ENCODE data around the gene FMN1.

FMN1 gene

GRCh38 chr15:33125894-33126537 lies 68.5 kb downstream of the FMN1 start:
- FAIRE-seq: no peak
- no peak for DNase-seq (ENCODE audit: insufficient read length, low spot score)

DNA sequence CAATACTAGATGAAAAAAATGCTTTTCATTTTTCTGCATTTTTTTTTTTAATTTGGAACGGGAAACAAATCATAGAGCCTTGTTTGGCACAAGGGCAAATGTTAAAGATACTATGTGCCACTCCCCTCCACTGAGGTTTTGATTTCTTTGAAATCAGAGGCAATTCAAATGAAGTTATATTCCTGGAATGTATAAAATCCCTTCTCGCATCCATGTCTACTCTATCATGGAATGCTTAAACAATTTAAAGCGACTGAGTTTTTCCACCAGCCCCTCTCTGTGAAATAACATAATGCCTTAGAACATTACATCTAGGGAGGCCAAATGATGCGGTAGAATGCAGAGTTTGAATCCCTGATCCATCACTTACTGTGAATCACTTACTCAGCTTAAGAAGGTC lies 69.7 kb downstream of the FMN1 start:
- FAIRE-seq: no peak
- DNase-seq (ENCODE audit: insufficient read length, low spot score): no peak

DNA sequence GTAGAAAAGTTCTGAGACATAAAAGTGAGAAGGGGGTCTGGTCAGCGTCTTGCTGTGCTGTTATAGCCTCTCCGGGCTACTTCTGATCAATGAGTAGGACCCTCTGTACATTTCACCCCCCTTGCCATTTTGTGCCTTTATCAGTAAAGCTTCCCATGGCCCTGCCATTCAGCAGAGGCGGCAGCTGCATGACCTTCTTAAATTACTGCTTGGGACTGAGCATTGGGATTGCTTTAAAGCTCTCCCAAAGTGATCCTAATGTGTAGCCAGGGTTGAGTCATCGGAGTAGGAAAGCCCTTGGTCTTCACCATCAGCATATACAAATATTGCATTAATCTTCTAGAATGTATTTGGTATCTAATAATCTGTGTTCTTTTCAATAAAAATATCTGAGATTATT lies 70.2 kb downstream of the FMN1 start:
- DNase-seq (ENCODE audit: insufficient read length, low spot score) (no peak), FAIRE-seq (no peak)

DNA sequence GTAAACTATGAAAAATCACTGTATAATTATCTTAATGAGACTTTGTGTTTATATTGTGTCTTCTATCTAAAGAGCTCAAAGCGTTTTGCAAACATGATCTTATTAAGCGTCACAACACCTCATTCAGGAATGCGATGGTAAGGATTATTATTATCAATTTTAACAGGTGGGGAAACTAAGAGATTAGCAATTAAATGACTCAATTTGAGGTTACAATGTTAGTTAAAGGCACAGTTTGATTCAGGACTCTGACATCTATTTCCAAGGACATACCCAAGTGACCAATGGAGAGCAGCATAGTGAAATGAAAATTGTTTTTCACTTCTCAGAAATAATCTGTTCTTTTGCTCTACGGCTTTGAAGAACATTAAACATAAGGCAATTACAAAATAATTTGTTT lies 74.6 kb downstream of the FMN1 start:
- DNase-seq (ENCODE audit: insufficient read length, low spot score) (no peak), FAIRE-seq (no peak)

- no peak for DNase-seq (ENCODE audit: insufficient read length, low spot score)
- FAIRE-seq: no peak
Measured at GRCh38 chr15:33119273-33119672, 75.2 kb downstream of the FMN1 start.

- DNase-seq (ENCODE audit: insufficient read length, low spot score) (no peak), FAIRE-seq (no peak)
Measured at GRCh38 chr15:33116198-33116597, 78.3 kb downstream of the FMN1 start.

GRCh38 chr15:33115191-33115861 lies 79.2 kb downstream of the FMN1 start:
- no peak for FAIRE-seq
- DNase-seq (ENCODE audit: insufficient read length, low spot score): no peak

- DNase-seq (ENCODE audit: insufficient read length, low spot score) (no peak), FAIRE-seq (no peak)
Measured at GRCh38 chr15:33114374-33114717, 80.2 kb downstream of the FMN1 start.

DNA sequence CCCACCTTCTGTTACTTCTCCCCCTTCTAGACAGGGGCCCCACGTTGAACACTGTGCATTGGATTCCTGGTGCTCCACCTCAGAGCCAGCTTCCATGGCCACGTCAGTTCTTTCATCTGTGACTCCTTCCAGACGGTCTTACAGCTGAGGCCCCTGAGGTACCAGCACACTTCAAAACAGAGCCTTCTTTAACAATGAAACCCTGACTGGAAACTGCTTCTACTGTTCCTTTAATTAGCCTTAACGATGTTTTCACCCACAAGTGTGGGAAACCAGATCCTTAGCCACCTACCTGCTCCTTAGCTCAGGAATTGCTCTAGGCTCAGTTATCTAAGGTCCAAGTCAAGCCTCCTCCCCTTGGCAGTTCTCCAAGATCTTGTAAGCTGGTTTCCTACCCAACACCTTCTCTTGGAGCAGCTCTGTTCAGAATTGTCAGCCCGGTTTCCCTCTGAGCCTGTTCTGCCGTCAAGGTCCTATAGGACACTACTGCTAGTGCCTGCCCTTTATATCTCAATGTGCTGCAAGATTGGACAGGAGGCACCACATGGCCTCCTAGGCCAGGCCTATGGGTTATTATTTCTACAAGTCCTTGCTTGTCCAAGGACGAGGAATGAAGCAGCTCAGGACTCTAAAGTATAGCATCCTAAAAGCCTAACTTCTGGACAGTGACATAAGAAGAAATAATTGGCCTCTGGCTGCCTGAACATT lies 80.7 kb downstream of the FMN1 start:
- no peak for FAIRE-seq
- no peak for DNase-seq (ENCODE audit: insufficient read length, low spot score)

- no peak for FAIRE-seq
Measured at GRCh38 chr15:33112541-33113105, 81.9 kb downstream of the FMN1 start.

DNA sequence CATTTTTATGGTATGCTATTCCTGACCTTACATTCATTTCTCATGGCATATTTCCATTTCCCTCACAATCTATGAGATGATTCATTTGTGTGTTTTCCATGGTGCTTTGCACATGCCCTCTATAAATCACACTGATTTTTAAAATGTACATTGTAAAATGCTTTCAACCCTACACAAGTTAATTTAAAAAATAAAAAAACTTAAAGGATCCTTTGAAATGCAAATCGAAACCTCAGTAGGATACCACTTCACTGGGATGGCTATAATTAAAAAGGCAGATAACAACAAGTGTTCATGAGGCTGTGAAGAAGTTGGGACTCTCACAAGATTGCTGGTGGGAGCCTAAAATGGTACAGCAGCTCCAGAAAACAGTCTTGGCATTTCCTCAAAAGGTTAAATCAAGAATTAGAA lies 83.5 kb downstream of the FMN1 start:
- FAIRE-seq (no peak), DNase-seq (ENCODE audit: insufficient read length, low spot score) (no peak)

More at GRCh38 chr15:33112541-33113105, 81.9 kb downstream of the FMN1 start:
- DNase-seq (ENCODE audit: insufficient read length, low spot score): no peak

DNA sequence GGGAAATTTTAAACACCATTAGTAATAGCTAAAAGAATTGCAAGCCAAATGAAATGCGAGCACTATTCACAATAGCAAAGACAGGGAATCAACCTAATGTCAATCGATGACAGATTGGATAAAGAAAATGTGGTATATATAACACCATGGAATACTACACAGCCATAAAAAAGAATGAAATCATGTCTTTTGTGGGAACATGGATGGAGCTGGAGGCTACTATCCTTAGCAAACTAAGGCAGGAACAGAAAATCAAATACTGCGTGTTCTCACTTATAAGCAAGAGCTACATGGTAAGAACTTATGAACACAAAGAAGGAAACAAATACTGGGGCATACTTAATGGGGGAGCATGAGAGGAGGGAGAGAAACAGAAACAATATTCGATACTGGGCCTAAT lies 85.2 kb downstream of the FMN1 start:
- no peak for FAIRE-seq

DNA sequence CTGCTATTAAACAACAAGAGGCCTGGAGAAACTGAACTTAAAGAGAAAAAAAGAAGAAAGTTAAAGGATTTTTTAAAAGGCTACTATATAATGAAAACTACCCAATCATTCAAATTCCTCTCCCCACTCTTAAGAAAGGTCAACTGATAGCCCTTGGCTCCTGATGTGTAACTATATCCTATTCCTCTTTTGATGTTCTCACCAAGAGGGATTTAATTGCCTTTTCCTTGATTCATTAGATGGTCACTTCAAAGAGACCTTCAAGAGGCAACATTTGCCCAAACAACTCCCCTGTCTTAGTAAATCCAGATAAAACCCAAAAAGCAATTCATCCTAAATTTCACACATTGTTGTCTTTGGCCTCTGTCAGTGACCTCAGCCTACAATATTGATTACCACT lies 86.0 kb downstream of the FMN1 start:
- FAIRE-seq: no peak

More for the DNA sequence above, 85.2 kb downstream of the FMN1 start:
- no peak for DNase-seq (ENCODE audit: insufficient read length, low spot score)

GRCh38 chr15:33107950-33108349 lies 86.6 kb downstream of the FMN1 start:
- no peak for DNase-seq (ENCODE audit: insufficient read length, low spot score)
- FAIRE-seq: no peak

More for the DNA sequence above, 86.0 kb downstream of the FMN1 start:
- DNase-seq (ENCODE audit: insufficient read length, low spot score): no peak

DNA sequence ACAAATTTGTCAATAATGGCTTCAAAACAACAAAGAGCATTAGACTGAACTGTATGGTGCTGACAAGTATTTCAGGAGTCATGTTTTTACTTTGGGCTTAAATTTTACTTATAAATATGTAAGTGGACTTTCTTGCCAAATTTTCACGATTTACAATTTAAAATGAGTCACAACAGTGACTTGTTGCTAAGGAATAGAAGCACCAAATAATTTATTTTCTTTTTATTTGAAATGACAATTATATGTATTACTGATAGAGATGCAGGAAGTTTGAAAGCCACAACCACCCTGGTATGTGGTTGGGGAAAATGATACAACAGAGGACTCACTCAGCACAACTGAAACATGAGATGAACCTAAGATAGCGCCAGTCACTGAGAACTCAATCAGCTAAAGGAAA lies 90.3 kb downstream of the FMN1 start:
- DNase-seq (ENCODE audit: insufficient read length, low spot score) (no peak), FAIRE-seq (no peak)

- no peak for FAIRE-seq
- DNase-seq (ENCODE audit: insufficient read length, low spot score): no peak
Measured at GRCh38 chr15:33101036-33101435, 93.5 kb downstream of the FMN1 start.

- no peak for FAIRE-seq
Measured at GRCh38 chr15:33100314-33100713, 94.2 kb downstream of the FMN1 start.

DNA sequence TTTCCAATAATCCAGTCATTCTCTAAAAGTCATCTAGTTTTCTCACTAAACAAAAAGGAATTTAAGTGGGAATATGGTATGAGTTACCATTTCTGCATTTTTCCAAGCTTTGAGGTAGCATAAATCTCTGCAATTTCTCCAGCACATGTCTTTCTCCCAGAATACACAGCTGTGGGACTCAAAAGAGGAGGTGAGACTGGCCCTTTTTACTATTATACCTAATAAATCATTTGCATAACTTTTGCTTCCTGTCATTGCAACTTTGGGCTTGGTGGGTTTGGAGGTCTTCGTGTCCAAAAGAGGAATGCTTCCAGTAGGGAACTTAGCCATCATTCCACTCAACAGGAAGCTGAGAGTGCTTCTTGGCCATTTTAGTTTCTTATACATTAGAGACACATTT lies 94.8 kb downstream of the FMN1 start:
- FAIRE-seq (no peak), DNase-seq (ENCODE audit: insufficient read length, low spot score) (no peak)

More at GRCh38 chr15:33100314-33100713, 94.2 kb downstream of the FMN1 start:
- DNase-seq (ENCODE audit: insufficient read length, low spot score): no peak

DNA sequence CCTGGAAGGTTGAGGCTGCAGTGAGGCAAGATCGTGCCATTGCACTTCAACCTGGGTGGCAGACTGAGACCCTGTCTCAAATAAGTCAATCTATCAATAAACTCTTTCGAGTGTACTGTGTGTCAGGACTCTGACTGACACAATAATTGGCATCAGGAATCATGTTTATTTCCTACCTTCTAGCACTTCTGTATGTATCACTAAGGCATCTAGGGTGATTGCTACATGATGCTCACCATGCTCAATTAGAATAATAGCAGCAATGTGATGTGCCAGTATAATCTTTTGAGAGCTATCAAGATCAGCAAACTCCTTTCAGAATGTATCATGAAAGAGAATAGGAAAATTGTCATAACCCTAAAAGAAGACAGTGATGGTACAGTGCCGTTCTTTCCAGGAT lies 95.3 kb downstream of the FMN1 start:
- DNase-seq (ENCODE audit: insufficient read length, low spot score) (no peak), FAIRE-seq (no peak)

GRCh38 chr15:33098094-33099058 lies 96.1 kb downstream of the FMN1 start:
- FAIRE-seq (no peak), DNase-seq (ENCODE audit: insufficient read length, low spot score) (no peak)

DNA sequence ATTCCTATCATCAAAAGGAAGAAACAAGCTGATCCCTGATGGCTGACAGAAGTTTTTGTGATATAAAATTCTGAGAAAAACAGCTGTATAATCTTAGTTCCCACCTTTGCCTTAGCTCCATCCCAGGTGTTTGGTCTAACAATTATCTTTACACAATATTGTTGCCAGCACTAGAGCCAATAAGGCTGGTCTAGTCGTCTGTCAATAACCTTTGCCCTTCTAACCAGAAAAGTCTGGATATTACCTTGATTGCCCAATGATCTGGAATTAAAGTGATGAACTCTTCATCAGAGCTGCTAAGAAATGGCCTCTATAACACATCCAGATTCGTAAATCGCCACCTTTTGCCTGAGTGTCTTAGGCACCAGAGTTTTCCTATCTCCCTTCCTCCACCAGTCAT lies 98.4 kb downstream of the FMN1 start:
- DNase-seq (ENCODE audit: insufficient read length, low spot score) (no peak), FAIRE-seq (no peak)
